ENCODE results near the gene OLIG1.

OLIG1 gene

DNA sequence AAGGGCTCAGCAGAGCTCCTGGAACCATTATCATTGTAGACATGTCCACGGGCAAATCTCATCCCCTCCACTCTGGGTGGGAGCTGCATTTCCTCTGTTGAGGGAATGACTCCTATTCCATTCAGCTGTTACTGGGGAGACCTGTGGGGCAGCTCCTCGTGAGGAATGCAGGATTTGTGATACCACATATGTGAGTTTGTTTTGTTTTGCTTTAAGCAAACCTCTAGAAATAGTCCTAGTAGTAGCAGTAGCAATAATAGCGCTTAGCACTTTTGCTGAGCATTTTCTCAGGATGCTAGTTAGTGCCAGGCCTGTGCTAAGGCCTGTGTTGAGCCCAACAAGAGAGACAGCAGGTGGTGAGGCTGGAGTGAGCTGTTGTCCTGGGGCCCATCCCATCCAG lies 10.8 kb downstream of the OLIG1 start:
- TF ChIP-seq, protein P1, sequence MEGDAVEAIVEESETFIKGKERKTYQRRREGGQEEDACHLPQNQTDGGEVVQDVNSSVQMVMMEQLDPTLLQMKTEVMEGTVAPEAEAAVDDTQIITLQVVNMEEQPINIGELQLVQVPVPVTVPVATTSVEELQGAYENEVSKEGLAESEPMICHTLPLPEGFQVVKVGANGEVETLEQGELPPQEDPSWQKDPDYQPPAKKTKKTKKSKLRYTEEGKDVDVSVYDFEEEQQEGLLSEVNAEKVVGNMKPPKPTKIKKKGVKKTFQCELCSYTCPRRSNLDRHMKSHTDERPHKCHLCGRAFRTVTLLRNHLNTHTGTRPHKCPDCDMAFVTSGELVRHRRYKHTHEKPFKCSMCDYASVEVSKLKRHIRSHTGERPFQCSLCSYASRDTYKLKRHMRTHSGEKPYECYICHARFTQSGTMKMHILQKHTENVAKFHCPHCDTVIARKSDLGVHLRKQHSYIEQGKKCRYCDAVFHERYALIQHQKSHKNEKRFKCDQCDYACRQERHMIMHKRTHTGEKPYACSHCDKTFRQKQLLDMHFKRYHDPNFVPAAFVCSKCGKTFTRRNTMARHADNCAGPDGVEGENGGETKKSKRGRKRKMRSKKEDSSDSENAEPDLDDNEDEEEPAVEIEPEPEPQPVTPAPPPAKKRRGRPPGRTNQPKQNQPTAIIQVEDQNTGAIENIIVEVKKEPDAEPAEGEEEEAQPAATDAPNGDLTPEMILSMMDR (IDR thresholded peaks at IDR 0.05; ENCODE audit: low read depth, low read length), result no peak
- Histone ChIP-seq H3K4me1 (no peaks in the 10 kb centered on the region), H3K9me3 (no peaks in the 10 kb centered on the region), H3K4me3 (ENCODE audit: low read depth, low read length) (no peak overlapping the region), H3K27me3 (peaks cover 29% of the 10 kb centered on the region), H3K36me3 (no peaks in the 10 kb centered on the region)
- DNase-seq, result no peak

- peaks cover 36% of the 10 kb centered on the region for H3K27me3 ChIP-seq
- H3K4me3 ChIP-seq (ENCODE audit: low read depth, low read length), result no peak overlapping the region
- H3K36me3 ChIP-seq, result no peaks in the 10 kb centered on the region
- TF ChIP-seq, protein P1 (IDR thresholded peaks at IDR 0.05; ENCODE audit: low read depth, low read length), result no peak
- DNase-seq, result no peak
- no peaks in the 10 kb centered on the region for H3K9me3 ChIP-seq
- H3K4me1 ChIP-seq, result no peaks in the 10 kb centered on the region
Observed at GRCh38 chr21:33088384-33088783, 18.4 kb downstream of the OLIG1 start.

DNA sequence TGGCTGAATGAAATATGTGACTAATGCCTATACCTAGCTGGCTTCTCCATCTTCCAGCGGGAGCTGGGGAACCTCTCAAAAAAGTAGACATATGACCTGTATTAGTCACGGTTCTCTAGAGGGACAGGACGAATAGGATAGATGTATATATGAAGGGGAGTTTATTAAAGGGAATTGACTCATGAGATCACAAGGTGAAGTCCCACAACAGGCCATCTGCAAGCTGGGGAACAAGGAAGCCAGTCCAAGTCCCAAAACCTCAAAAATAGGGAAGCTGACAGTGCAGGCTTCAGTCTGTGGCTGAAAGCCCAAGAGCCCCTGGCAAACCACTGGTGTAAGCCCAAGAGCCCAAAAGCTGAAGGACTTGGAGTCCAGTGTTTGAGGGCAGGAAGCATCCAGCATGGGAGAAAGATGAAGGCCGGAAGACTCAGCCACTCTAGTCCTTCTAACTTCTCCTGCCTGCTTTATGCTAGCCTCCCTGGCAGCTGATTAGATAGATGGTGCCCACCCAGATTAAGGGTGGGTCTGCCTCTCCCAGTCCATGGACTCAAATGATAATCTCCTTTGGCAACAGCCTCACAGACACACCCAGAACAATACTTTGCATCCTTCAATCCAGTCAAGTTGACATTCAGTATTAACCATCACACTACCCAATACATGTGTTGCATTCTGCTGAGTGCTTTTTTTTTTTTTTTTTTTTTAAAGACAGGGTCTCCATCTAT lies 19.6 kb downstream of the OLIG1 start:
- Histone ChIP-seq H3K9me3 (no peaks in the 10 kb centered on the region), H3K4me3 (ENCODE audit: low read depth, low read length) (no peak overlapping the region), H3K27me3 (peaks cover 38% of the 10 kb centered on the region), H3K36me3 (no peaks in the 10 kb centered on the region), H3K4me1 (no peaks in the 10 kb centered on the region)
- no peak for DNase-seq
- TF ChIP-seq, protein P1 (IDR thresholded peaks at IDR 0.05; ENCODE audit: low read depth, low read length), result no peak

DNA sequence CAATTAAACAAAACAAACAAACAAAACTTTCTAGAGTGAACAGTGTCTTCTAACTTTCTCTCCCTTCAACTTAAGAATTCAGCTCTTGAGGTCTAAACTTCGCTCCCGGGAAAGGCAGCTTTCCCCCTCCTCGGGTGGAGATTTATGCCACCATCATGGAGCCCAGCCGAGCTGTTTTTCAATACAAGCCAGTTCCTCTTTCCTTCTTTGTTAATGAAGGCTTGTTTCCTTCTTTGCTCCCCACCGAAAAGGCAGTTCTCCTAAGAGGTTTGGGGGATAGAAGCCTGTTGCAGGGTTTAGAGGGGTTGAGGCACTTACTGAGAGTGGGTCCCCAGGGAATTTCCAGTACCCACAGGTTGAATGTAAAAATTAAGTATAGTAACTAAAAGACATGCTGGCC lies 26.5 kb downstream of the OLIG1 start:
- no peak overlapping the region for H3K4me3 ChIP-seq (ENCODE audit: low read depth, low read length)
- no peak for DNase-seq
- H3K27me3 ChIP-seq, result peaks cover 37% of the 10 kb centered on the region
- no peaks in the 10 kb centered on the region for H3K4me1 ChIP-seq
- TF ChIP-seq, protein P1 (IDR thresholded peaks at IDR 0.05; ENCODE audit: low read depth, low read length), result no peak
- H3K36me3 ChIP-seq, result no peaks in the 10 kb centered on the region
- no peaks in the 10 kb centered on the region for H3K9me3 ChIP-seq

GRCh38 chr21:33099131-33099530 lies 29.2 kb downstream of the OLIG1 start:
- TF ChIP-seq, protein P1 (IDR thresholded peaks at IDR 0.05; ENCODE audit: low read depth, low read length), result no peak
- H3K4me3 ChIP-seq (ENCODE audit: low read depth, low read length), result no peak overlapping the region
- no peak for DNase-seq
- no peaks in the 10 kb centered on the region for H3K9me3 ChIP-seq
- H3K4me1 ChIP-seq, result no peaks in the 10 kb centered on the region
- H3K36me3 ChIP-seq, result no peaks in the 10 kb centered on the region
- peaks cover 47% of the 10 kb centered on the region for H3K27me3 ChIP-seq

DNA sequence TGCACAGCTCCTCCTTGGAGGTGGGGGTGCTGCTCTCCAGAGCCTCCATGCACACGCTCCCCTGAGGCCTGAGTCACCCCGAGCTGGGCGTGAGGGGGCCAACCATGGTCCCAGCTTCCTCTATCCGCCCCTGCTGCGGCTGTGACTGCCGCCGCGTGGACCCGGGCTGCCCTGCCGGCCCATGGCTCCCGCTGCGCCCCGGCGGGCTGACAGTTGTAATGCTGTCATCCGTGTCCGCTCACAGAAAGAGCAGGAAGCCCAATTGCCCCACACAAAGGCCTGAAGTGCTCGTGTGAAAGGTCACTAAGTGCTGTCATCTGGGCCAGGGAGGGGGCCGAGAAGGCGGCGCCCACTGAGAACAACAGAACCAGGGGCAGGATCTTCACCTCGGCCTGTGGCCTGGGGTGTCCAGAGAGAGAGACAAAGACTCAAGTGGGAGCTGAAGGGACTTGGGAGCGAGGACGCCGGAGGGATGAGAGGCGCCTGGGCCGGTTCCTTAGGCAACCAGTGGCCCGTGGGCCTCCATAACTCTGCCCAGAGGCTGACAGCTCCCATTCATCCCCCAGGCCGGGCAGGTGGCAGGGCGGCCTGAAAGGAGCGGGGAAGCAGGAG lies 31.5 kb downstream of the OLIG1 start:
- Histone ChIP-seq H3K9me3 (no peaks in the 10 kb centered on the region), H3K27me3 (peaks cover 51% of the 10 kb centered on the region), H3K36me3 (no peaks in the 10 kb centered on the region), H3K4me1 (no peaks in the 10 kb centered on the region), H3K4me3 (ENCODE audit: low read depth, low read length) (no peak overlapping the region)
- TF ChIP-seq, protein P1 (IDR thresholded peaks at IDR 0.05; ENCODE audit: low read depth, low read length), result no peak
- no peak for DNase-seq
